A549 (cell line): ENCODE measurements around the gene SELENOO. TPM values are rescaled to one million over a fixed set of nuclear protein-coding genes. Genes with fewer than 3 reads are reported as not detected.

Experiments used
- ATAC-seq, 2 experiments: fragments of 200-7000 bp in 1 of 2; fragments of >200 bp in 1 of 2; cut with Nextera tagmentation in 1 of 2; cut with Tn5 transposase in 1 of 2; 3 replicates each; pipeline versions ENCODE4 v1.8.0 to v1.9.1; 2018 to 2020; ENCODE audit warnings: mild to moderate bottlenecking in 1 of 2, moderate library complexity in 1 of 2
- CTCF ChIA-PET: fragments of 300-600 bp; sonication (Branson Sonifier 250); formaldehyde crosslinking; extraction: SDS; loops from one replicate; lab custom pipeline; 2021; ENCODE audit warnings: antibody characterized with exemption, inconsistent platforms; lab: Yijun Ruan, JAX
- POLR2A ChIA-PET: fragments of 350-600 bp; formaldehyde crosslinking; extraction: SDS; loops from one replicate; lab custom pipeline; 2021; ENCODE audit warnings: antibody characterized with exemption, inconsistent platforms; lab: Yijun Ruan, JAX
- DNase-seq, 2 experiments: peaks; one replicate each; pipeline versions ENCODE4 v3.0.0 to v3.0.0-alpha.2; 2011 to 2016; ENCODE audit warnings: low read depth in 1 of 2, low spot score in 1 of 2
- FAIRE-seq: peaks from 2 replicates; lab custom pipeline; 2011; peaks lifted over from hg19 to GRCh38; lab: Jason Lieb, UNC
- H3K27ac ChIP-seq, 2 experiments: fragments of >200 bp; sonication (Bioruptor Twin); formaldehyde crosslinking; 3 replicates each; pipeline ENCODE4 v1.5.1; 2016 to 2017
- H3K4me1 ChIP-seq: fragments of >200 bp; sonication (Bioruptor Twin); formaldehyde crosslinking; 3 replicates; pipeline ENCODE4 v1.6.1; 2016
- H3K4me2 ChIP-seq: fragments of >200 bp; sonication (Bioruptor Twin); formaldehyde crosslinking; 3 replicates; pipeline ENCODE4 v1.6.1; 2016
- H3K4me3 ChIP-seq: fragments of >200 bp; sonication (Bioruptor Twin); formaldehyde crosslinking; 3 replicates; pipeline ENCODE4 v1.5.1; 2016
- H3K9me3 ChIP-seq: fragments of >200 bp; sonication (Bioruptor Twin); formaldehyde crosslinking; 3 replicates; pipeline ENCODE4 v1.6.1; 2016
- BCL3 ChIP-seq: fragments of >200 bp; sonication (Bioruptor Twin); formaldehyde crosslinking; IDR thresholded peaks from 3 replicates; pipeline ENCODE4 v1.6.1; 2016
- CEBPB ChIP-seq, 2 experiments: fragments of >200 bp in 1 of 2; sonication (Bioruptor Twin) in 1 of 2; formaldehyde crosslinking in 1 of 2; IDR thresholded peaks; 2 replicates each; pipeline ENCODE4 v1.6.1; 2012 to 2016
- CTCF ChIP-seq: fragments of >200 bp; sonication (Bioruptor Twin); formaldehyde crosslinking; IDR thresholded peaks from 3 replicates; pipeline ENCODE4 v1.5.1; 2016
- EHF ChIP-seq: fragments of 250-450 bp; sonication (Bioruptor Pico); IDR thresholded peaks from 2 replicates; pipeline ENCODE4 v1.5.0; 2020; ENCODE audit warnings: mild to moderate bottlenecking
- ELK1 ChIP-seq: fragments of 150-350 bp; IDR thresholded peaks from 2 replicates; pipeline ENCODE4 v1.6.1; 2014; ENCODE audit warnings: low read depth, mild to moderate bottlenecking, low read length
- EP300 ChIP-seq, 2 experiments: fragments of >200 bp; sonication (Bioruptor Twin); formaldehyde crosslinking; IDR thresholded peaks; 2 replicates in 1 of 2; 3 replicates in 1 of 2; pipeline ENCODE4 v1.6.1; 2016 to 2017
- FOSL2 ChIP-seq, 2 experiments: fragments of 450-650 bp in 1 of 2; fragments of >200 bp in 1 of 2; sonication (Bioruptor Twin) in 1 of 2; formaldehyde crosslinking; IDR thresholded peaks; 2 replicates each; pipeline versions ENCODE4 v1.5.0 to v1.6.1; 2016 to 2020; ENCODE audit warnings: mild to moderate bottlenecking in 1 of 2, moderate library complexity in 1 of 2
- HMGXB4 ChIP-seq: fragments of 250-450 bp; sonication (Bioruptor Pico); IDR thresholded peaks from 2 replicates; pipeline ENCODE4 v1.5.0; 2021; ENCODE audit warnings: mild to moderate bottlenecking, moderate library complexity, borderline replicate concordance
- HOXA7 ChIP-seq: fragments of 250-450 bp; sonication (Bioruptor Pico); IDR thresholded peaks from 2 replicates; pipeline ENCODE4 v1.5.0; 2020; ENCODE audit warnings: mild to moderate bottlenecking, moderate library complexity
- HOXB5 ChIP-seq: fragments of 250-450 bp; sonication (Bioruptor Pico); IDR thresholded peaks from 2 replicates; pipeline ENCODE4 v1.5.0; 2020; ENCODE audit warnings: mild to moderate bottlenecking, moderate library complexity
- JUNB ChIP-seq: fragments of >200 bp; sonication (Bioruptor Twin); formaldehyde crosslinking; IDR thresholded peaks from 2 replicates; pipeline ENCODE4 v1.6.1; 2016
- KDM1A ChIP-seq: fragments of 200-600 bp; sonication (generic); IDR thresholded peaks from 2 replicates; pipeline ENCODE4 v1.6.1; 2016; ENCODE audit warnings: low read depth, mild to moderate bottlenecking
- MAZ ChIP-seq: fragments of 150-350 bp; IDR thresholded peaks from 2 replicates; pipeline ENCODE4 v1.6.1; 2014; ENCODE audit warnings: antibody characterized with exemption, low read depth, low read length, borderline replicate concordance
- NFE2L2 ChIP-seq: fragments of 150-350 bp; conservative IDR thresholded peaks from 2 replicates; pipeline ENCODE4 v1.6.1; 2014; ENCODE audit warnings: low read length
- NPAS2 ChIP-seq: fragments of 250-450 bp; sonication (Bioruptor Pico); IDR thresholded peaks from 2 replicates; pipeline ENCODE4 v1.8.0; 2022; ENCODE audit warnings: mild to moderate bottlenecking, moderate library complexity, borderline replicate concordance
- REST ChIP-seq: fragments of 200-600 bp; sonication (generic); IDR thresholded peaks from 2 replicates; pipeline ENCODE4 v1.6.1; 2016; ENCODE audit warnings: antibody characterized with exemption, mild to moderate bottlenecking, moderate library complexity
- RFX5 ChIP-seq: fragments of 450-650 bp; IDR thresholded peaks from 2 replicates; pipeline ENCODE4 v1.7.1; 2014; ENCODE audit warnings: antibody characterized with exemption, mild to moderate bottlenecking, moderate library complexity
- SREBF2 ChIP-seq: fragments of 450-650 bp; IDR thresholded peaks from 2 replicates; pipeline ENCODE4 v1.6.1; 2014; ENCODE audit warnings: mild to moderate bottlenecking, moderate library complexity
- TFCP2L1 ChIP-seq: fragments of 250-450 bp; sonication (Bioruptor Pico); IDR thresholded peaks from 2 replicates; pipeline ENCODE4 v1.5.0; 2021; ENCODE audit warnings: mild to moderate bottlenecking
- USF2 ChIP-seq: fragments of 450-650 bp; IDR thresholded peaks from 2 replicates; pipeline ENCODE4 v1.6.1; 2014; ENCODE audit warnings: antibody characterized with exemption
- ZFP36 ChIP-seq: fragments of 450-650 bp; IDR thresholded peaks from 2 replicates; pipeline ENCODE4 v1.6.1; 2014; ENCODE audit warnings: borderline replicate concordance; ENCODE audit not compliant: partially characterized antibody
- WGBS: methylation state at CpG from one replicate; pipeline ENCODE4 v1.1.6; 2017; ENCODE audit errors: missing lambda C conversion rate; 5-methylcytosine and 5-hydroxymethylcytosine counted together
- polyA plus RNA-seq, 4 experiments: library from polyadenylated mRNA; depleted of rRNA in 3 of 4; stranded (reverse); fragments of >200 nt; fragmentation: RNase III in 1 of 4; extraction: RNeasy Plus Mini Kit Qiagen cat#74134 plus additional on column Dnase treatment in 1 of 4; gene quantifications; 2 replicates in 3 of 4; 3 replicates in 1 of 4; pipeline ENCODE4 v1.2.3, GENCODE V29; 2011 to 2017

SELENOO gene
- polyA plus RNA-seq, 2 of the 4 experiments (the other 2 are of a cell fraction): 7.8 to 14.7 TPM

- H3K4me2 ChIP-seq: no peak overlapping the region
- FAIRE-seq (no peak), DNase-seq (no peak), ATAC-seq (no peak)
- H3K9me3 ChIP-seq: peaks cover 10% of the 10 kb centered on the region; the same call in 2 of the 3 replicates
- WGBS: 92% methylated on average over 11 of the region's 16 CpGs
- no peak overlapping the region for H3K4me3 ChIP-seq
- no peak overlapping the region for H3K27ac ChIP-seq
- CTCF ChIA-PET: interaction anchor here (0.9 kb wide), 1 partner anchor 49 kb away, joined by 4 read pairs; no protein-coding TSS in a partner anchor
- no peak for TF ChIP-seq BCL3
- TF ChIP-seq FOSL2 (IDR thresholded peaks at IDR 0.05): no peak
- TF ChIP-seq FOSL2 (CRISPR knock-in tag; IDR thresholded peaks at IDR 0.05): no peak
- no peak for TF ChIP-seq EP300 (IDR thresholded peaks at IDR 0.05)
- no peaks in the 10 kb centered on the region for H3K4me1 ChIP-seq
- POLR2A ChIA-PET: interaction anchor here (0.6 kb wide), 1 partner anchor 51 kb away, joined by 4 read pairs; no protein-coding TSS in a partner anchor
Measured at GRCh38 chr22:50198624-50199017, 2.2 kb upstream of the SELENOO start.

- no peak for ATAC-seq
- Histone ChIP-seq H3K9me3 (peaks cover 10% of the 10 kb centered on the region; the same call in 2 of the 3 replicates), H3K4me3 (no peak overlapping the region), H3K27ac (no peak overlapping the region), H3K4me1 (no peaks in the 10 kb centered on the region), H3K4me2 (no peak overlapping the region)
- no peak for DNase-seq
- ChIA-PET CTCF (interaction anchor here (0.9 kb wide), 1 partner anchor 50 kb away, joined by 4 read pairs; no protein-coding TSS in a partner anchor), POLR2A (no interaction called here)
- TF ChIP-seq SREBF2: no peak
- no peak for TF ChIP-seq NPAS2 (CRISPR knock-in tag)
- TF ChIP-seq REST: no peak
- no peak for TF ChIP-seq RFX5
- no peak for TF ChIP-seq HMGXB4 (CRISPR knock-in tag)
- TF ChIP-seq EHF (CRISPR knock-in tag): no peak
- TF ChIP-seq HOXA7 (CRISPR knock-in tag): no peak
- no peak for TF ChIP-seq NFE2L2
- TF ChIP-seq ZFP36: no peak
- no peak for TF ChIP-seq TFCP2L1 (CRISPR knock-in tag)
- no peak for TF ChIP-seq HOXB5
- TF ChIP-seq CTCF: no peak
- no peak for TF ChIP-seq JUNB
- no peak for TF ChIP-seq CEBPB (IDR thresholded peaks at IDR 0.05)
- no peak for TF ChIP-seq USF2
- TF ChIP-seq MAZ: no peak
- no peak for TF ChIP-seq KDM1A
- TF ChIP-seq ELK1: no peak
- 90% methylated on average over 11 of the region's 18 CpGs for WGBS
- no peak for FAIRE-seq
Measured at GRCh38 chr22:50199251-50199721, 1.5 kb upstream of the SELENOO start.
